GM20000 (cell line): Measurements from ENCODE around the gene PODXL.

Experiments used
- DNase-seq: peaks from one replicate; pipeline ENCODE4 v3.0.0; 2012; ENCODE audit warnings: low spot score
- CTCF ChIP-seq: IDR thresholded peaks from 2 replicates; pipeline ENCODE4 v1.5.1; 2012; ENCODE audit warnings: mild to moderate bottlenecking, control low read depth; ENCODE audit errors: extremely low read depth, missing control alignments

PODXL gene

GRCh38 chr7:131502810-131503508, 53.5 kb downstream of the PODXL start:
- no peak for DNase-seq
- no peak for TF ChIP-seq CTCF

- DNase-seq: no peak
- no peak for TF ChIP-seq CTCF
Measured at GRCh38 chr7:131501930-131502685, 54.3 kb downstream of the PODXL start.

GRCh38 chr7:131501422-131501821, 55.0 kb downstream of the PODXL start:
- no peak for TF ChIP-seq CTCF
- DNase-seq: peak; percentile 44

GRCh38 chr7:131500357-131500756, 56.1 kb downstream of the PODXL start:
- no peak for DNase-seq
- TF ChIP-seq CTCF: no peak

- no peak for TF ChIP-seq CTCF
- DNase-seq: no peak
Measured at GRCh38 chr7:131499801-131500200, 56.6 kb downstream of the PODXL start.

- DNase-seq: no peak
- no peak for TF ChIP-seq CTCF
Measured at GRCh38 chr7:131498237-131498885, 58.1 kb downstream of the PODXL start.

- TF ChIP-seq CTCF: no peak
Measured at GRCh38 chr7:131497454-131497853, 59.0 kb downstream of the PODXL start.

More at GRCh38 chr7:131497454-131497853, 59.0 kb downstream of the PODXL start:
- no peak for DNase-seq
